DMS153 treated with DMSO at 0.1 percent for 48 hours (cell line): ENCODE measurements around the gene SYAP1.
"Not testable (repeated sequence)": the region's sequence is repeated elsewhere in the genome, so short reads cannot be mapped to it uniquely, and the experiment has no call there.

Experiments used
- DNase-seq: peaks from one replicate; lab custom pipeline; 2025; ENCODE audit not compliant: unreplicated experiment; lab: John Stamatoyannopoulos, UW

SYAP1 gene

GRCh38 chrX:16722481-16722880 lies 3.1 kb downstream of the SYAP1 start:
- no peak for DNase-seq

- no peak for DNase-seq
These were observed 5.7 kb downstream of the SYAP1 start for GRCh38 chrX:16725072-16725471.

- not testable (repeated sequence) for DNase-seq
These were observed 7.1 kb downstream of the SYAP1 start for GRCh38 chrX:16726347-16726988.

- DNase-seq: no peak
These were observed 8.2 kb downstream of the SYAP1 start for GRCh38 chrX:16727637-16728036.

- no peak for DNase-seq
These were observed 11.0 kb downstream of the SYAP1 start for GRCh38 chrX:16730450-16730849.

- DNase-seq: no peak
These were observed 13.6 kb downstream of the SYAP1 start for GRCh38 chrX:16733013-16733412.

GRCh38 chrX:16737024-16737423 lies 17.6 kb downstream of the SYAP1 start:
- DNase-seq: no peak

- DNase-seq: no peak
These were observed 20.2 kb downstream of the SYAP1 start for GRCh38 chrX:16739574-16739973.

GRCh38 chrX:16743604-16744325 lies 24.4 kb downstream of the SYAP1 start:
- DNase-seq: no peak

- no peak for DNase-seq
These were observed 25.7 kb downstream of the SYAP1 start for GRCh38 chrX:16745102-16745501.

- DNase-seq: no peak
These were observed 26.2 kb downstream of the SYAP1 start for GRCh38 chrX:16745659-16746058.

- no peak for DNase-seq
These were observed 29.0 kb downstream of the SYAP1 start for GRCh38 chrX:16748425-16748824.

- DNase-seq: no peak
These were observed 30.7 kb downstream of the SYAP1 start for GRCh38 chrX:16750136-16750535.

GRCh38 chrX:16754019-16754418 lies 34.6 kb downstream of the SYAP1 start:
- DNase-seq: no peak

GRCh38 chrX:16756724-16757123 lies 37.3 kb downstream of the SYAP1 start:
- no peak for DNase-seq

- not testable (repeated sequence) for DNase-seq
These were observed 42.1 kb downstream of the SYAP1 start for GRCh38 chrX:16761500-16761899.

GRCh38 chrX:16762579-16762978 lies 43.2 kb downstream of the SYAP1 start:
- no peak for DNase-seq

GRCh38 chrX:16765594-16765993 lies 46.2 kb downstream of the SYAP1 start:
- no peak for DNase-seq

GRCh38 chrX:16770970-16771482 lies 51.6 kb downstream of the SYAP1 start:
- no peak for DNase-seq

GRCh38 chrX:16771483-16772398 lies 52.3 kb downstream of the SYAP1 start:
- DNase-seq: no peak

- no peak for DNase-seq
These were observed 53.0 kb downstream of the SYAP1 start for GRCh38 chrX:16772460-16772859.
